GM12873 (cell line): ENCODE data around the gene LRRC30.

Source experiments
- TF ChIP-seq, protein P1 (sequence below): IDR thresholded peaks from 2 replicates; pipeline ENCODE4 v1.5.1; 2012; ENCODE audit warnings: low read depth, mild to moderate bottlenecking, moderate library complexity, low read length, control low read depth; ENCODE audit not compliant: insufficient read depth; ENCODE audit errors: missing control alignments

The LRRC30 gene

GRCh38 chr18:7281579-7281978 is 50.7 kb downstream of the LRRC30 start:
- TF ChIP-seq, protein P1, sequence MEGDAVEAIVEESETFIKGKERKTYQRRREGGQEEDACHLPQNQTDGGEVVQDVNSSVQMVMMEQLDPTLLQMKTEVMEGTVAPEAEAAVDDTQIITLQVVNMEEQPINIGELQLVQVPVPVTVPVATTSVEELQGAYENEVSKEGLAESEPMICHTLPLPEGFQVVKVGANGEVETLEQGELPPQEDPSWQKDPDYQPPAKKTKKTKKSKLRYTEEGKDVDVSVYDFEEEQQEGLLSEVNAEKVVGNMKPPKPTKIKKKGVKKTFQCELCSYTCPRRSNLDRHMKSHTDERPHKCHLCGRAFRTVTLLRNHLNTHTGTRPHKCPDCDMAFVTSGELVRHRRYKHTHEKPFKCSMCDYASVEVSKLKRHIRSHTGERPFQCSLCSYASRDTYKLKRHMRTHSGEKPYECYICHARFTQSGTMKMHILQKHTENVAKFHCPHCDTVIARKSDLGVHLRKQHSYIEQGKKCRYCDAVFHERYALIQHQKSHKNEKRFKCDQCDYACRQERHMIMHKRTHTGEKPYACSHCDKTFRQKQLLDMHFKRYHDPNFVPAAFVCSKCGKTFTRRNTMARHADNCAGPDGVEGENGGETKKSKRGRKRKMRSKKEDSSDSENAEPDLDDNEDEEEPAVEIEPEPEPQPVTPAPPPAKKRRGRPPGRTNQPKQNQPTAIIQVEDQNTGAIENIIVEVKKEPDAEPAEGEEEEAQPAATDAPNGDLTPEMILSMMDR: no peak
